MM.1S (cell line): ENCODE data around the gene DIP2C.
A peak's percentile ranks its signal among the peaks of the same experiment; 100 is the strongest.

Source experiments
- DNase-seq: peaks from one replicate; pipeline ENCODE4 v3.0.0-alpha.2; 2015
- H2AFZ ChIP-seq: fragments of 300-600 bp; sonication (generic); 2 replicates; pipeline ENCODE4 v1.6.0; 2016; ENCODE audit warnings: antibody characterized with exemption, low read length
- H3F3A ChIP-seq: fragments of 300-600 bp; sonication (generic); 2 replicates; pipeline ENCODE4 v1.6.1; 2016; ENCODE audit warnings: mild to moderate bottlenecking, antibody characterized with exemption, low read length, moderate library complexity, mixed read lengths; ENCODE audit not compliant: insufficient read depth
- H3K27ac ChIP-seq: fragments of 300-600 bp; sonication (generic); 2 replicates; pipeline ENCODE4 v1.5.1; 2016; ENCODE audit warnings: mild to moderate bottlenecking, low read length
- H3K27me3 ChIP-seq: fragments of 300-600 bp; sonication (generic); replicated peaks from 2 replicates; pipeline ENCODE4 v1.6.0; 2016; ENCODE audit warnings: low read length; ENCODE audit not compliant: insufficient read depth
- H3K36me3 ChIP-seq: fragments of 300-600 bp; sonication (generic); replicated peaks from 2 replicates; pipeline ENCODE4 v1.6.1; 2016; ENCODE audit warnings: mild to moderate bottlenecking, low read length, mixed read lengths; ENCODE audit not compliant: insufficient read depth
- H3K4me1 ChIP-seq: fragments of 300-600 bp; sonication (generic); 2 replicates; pipeline ENCODE4 v1.6.1; 2016; ENCODE audit warnings: low read length, mixed read lengths
- H3K4me2 ChIP-seq: fragments of 300-600 bp; sonication (generic); 2 replicates; pipeline ENCODE4 v1.6.0; 2016; ENCODE audit warnings: low read depth, low read length
- H3K4me3 ChIP-seq: fragments of 300-600 bp; sonication (generic); 2 replicates; pipeline ENCODE4 v1.5.1; 2016; ENCODE audit warnings: low read length, mixed read lengths
- H3K79me2 ChIP-seq: fragments of 300-600 bp; sonication (generic); 2 replicates; pipeline ENCODE4 v1.6.1; 2016; ENCODE audit warnings: mixed run types, low read length, mixed read lengths
- H3K9ac ChIP-seq: fragments of 300-600 bp; sonication (generic); 2 replicates; pipeline ENCODE4 v1.6.1; 2016; ENCODE audit warnings: low read length, mixed read lengths
- H3K9me2 ChIP-seq: fragments of 300-600 bp; sonication (generic); replicated peaks from 2 replicates; pipeline ENCODE4 v1.6.1; 2016; ENCODE audit warnings: mild to moderate bottlenecking, low read length, mixed read lengths; ENCODE audit not compliant: insufficient read depth
- H3K9me3 ChIP-seq: fragments of 300-600 bp; sonication (generic); replicated peaks from 2 replicates; pipeline ENCODE4 v1.6.1; 2016; ENCODE audit warnings: mild to moderate bottlenecking, low read length, mixed read lengths; ENCODE audit not compliant: insufficient read depth
- H4K20me1 ChIP-seq: fragments of 300-600 bp; sonication (generic); 2 replicates; pipeline ENCODE4 v1.6.1; 2016; ENCODE audit warnings: mild to moderate bottlenecking, low read length, moderate library complexity, mixed read lengths; ENCODE audit not compliant: insufficient read depth
- EZH2 ChIP-seq: fragments of 300-600 bp; sonication (generic); optimal IDR thresholded peaks from 2 replicates; pipeline ENCODE3; 2017; ENCODE audit warnings: low read depth, mild to moderate bottlenecking, antibody characterized with exemption, low read length, mixed read lengths
- EZH2phosphoT487 ChIP-seq: fragments of 300-600 bp; sonication (generic); IDR thresholded peaks from 2 replicates; pipeline ENCODE4 v1.6.1; 2018; ENCODE audit warnings: antibody characterized with exemption, low read length
- TF ChIP-seq, protein P1 (sequence below): fragments of 300-600 bp; sonication (generic); IDR thresholded peaks from 2 replicates; pipeline ENCODE4 v1.5.1; 2016; ENCODE audit warnings: antibody characterized with exemption, low read length, mixed read lengths

DIP2C gene

GRCh38 chr10:283916-284356, 405.5 kb downstream of the DIP2C start:
- TF ChIP-seq, protein P1, sequence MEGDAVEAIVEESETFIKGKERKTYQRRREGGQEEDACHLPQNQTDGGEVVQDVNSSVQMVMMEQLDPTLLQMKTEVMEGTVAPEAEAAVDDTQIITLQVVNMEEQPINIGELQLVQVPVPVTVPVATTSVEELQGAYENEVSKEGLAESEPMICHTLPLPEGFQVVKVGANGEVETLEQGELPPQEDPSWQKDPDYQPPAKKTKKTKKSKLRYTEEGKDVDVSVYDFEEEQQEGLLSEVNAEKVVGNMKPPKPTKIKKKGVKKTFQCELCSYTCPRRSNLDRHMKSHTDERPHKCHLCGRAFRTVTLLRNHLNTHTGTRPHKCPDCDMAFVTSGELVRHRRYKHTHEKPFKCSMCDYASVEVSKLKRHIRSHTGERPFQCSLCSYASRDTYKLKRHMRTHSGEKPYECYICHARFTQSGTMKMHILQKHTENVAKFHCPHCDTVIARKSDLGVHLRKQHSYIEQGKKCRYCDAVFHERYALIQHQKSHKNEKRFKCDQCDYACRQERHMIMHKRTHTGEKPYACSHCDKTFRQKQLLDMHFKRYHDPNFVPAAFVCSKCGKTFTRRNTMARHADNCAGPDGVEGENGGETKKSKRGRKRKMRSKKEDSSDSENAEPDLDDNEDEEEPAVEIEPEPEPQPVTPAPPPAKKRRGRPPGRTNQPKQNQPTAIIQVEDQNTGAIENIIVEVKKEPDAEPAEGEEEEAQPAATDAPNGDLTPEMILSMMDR = peak; percentile 9; the same call in 1 of the 2 replicates
- no peak for TF ChIP-seq EZH2
- Histone ChIP-seq H3K9me2 (no peaks in the 10 kb centered on the region), H3K4me3 (peak overlapping the region; percentile 13; the same call in 1 of the 2 replicates), H3K27ac (peak overlapping the region; percentile 44; the same call in 1 of the 2 replicates), H4K20me1 (no peaks in the 10 kb centered on the region), H3K4me2 (peak overlapping the region; percentile 59), H3K9ac (peak overlapping the region; percentile 16; the same call in 1 of the 2 replicates), H3K79me2 (no peaks in the 10 kb centered on the region), H3K36me3 (no peaks in the 10 kb centered on the region), H3K9me3 (no peaks in the 10 kb centered on the region), H2AFZ (peak overlapping the region; percentile 43), H3K27me3 (no peaks in the 10 kb centered on the region), H3F3A (peaks cover 7% of the 10 kb centered on the region; the same call in 1 of the 2 replicates), H3K4me1 (peaks cover 12% of the 10 kb centered on the region)
- DNase-seq = peak; percentile 45

- no peak overlapping the region for H3K4me2 ChIP-seq
- DNase-seq = no peak
- H4K20me1 ChIP-seq = no peaks in the 10 kb centered on the region
- no peak overlapping the region for H2AFZ ChIP-seq
- H3K4me1 ChIP-seq = peaks cover 12% of the 10 kb centered on the region
- H3K9me2 ChIP-seq = no peaks in the 10 kb centered on the region
- H3K27ac ChIP-seq = no peak overlapping the region
- no peaks in the 10 kb centered on the region for H3K36me3 ChIP-seq
- no peak for TF ChIP-seq EZH2
- no peak for TF ChIP-seq EZH2phosphoT487
- TF ChIP-seq, protein P1 = no peak
- peaks cover 7% of the 10 kb centered on the region; the same call in 1 of the 2 replicates for H3F3A ChIP-seq
- H3K79me2 ChIP-seq = no peaks in the 10 kb centered on the region
- H3K9me3 ChIP-seq = no peaks in the 10 kb centered on the region
- H3K9ac ChIP-seq = no peak overlapping the region
- H3K27me3 ChIP-seq = no peaks in the 10 kb centered on the region
- H3K4me3 ChIP-seq = no peak overlapping the region
Measured at GRCh38 chr10:283140-283479, 406.4 kb downstream of the DIP2C start.

- H4K20me1 ChIP-seq = no peaks in the 10 kb centered on the region
- H3K9ac ChIP-seq = no peak overlapping the region
- H3K4me2 ChIP-seq = no peak overlapping the region
- no peaks in the 10 kb centered on the region for H3K9me2 ChIP-seq
- no peaks in the 10 kb centered on the region for H3K27me3 ChIP-seq
- H3K4me1 ChIP-seq = peaks cover 12% of the 10 kb centered on the region
- no peak for DNase-seq
- H3K79me2 ChIP-seq = no peaks in the 10 kb centered on the region
- TF ChIP-seq, protein P1 = no peak
- TF ChIP-seq EZH2phosphoT487 (no peak), EZH2 (no peak)
- H3K27ac ChIP-seq = no peak overlapping the region
- H3K9me3 ChIP-seq = no peaks in the 10 kb centered on the region
- H3K4me3 ChIP-seq = no peak overlapping the region
- H2AFZ ChIP-seq = no peak overlapping the region
- H3F3A ChIP-seq = peaks cover 7% of the 10 kb centered on the region; the same call in 1 of the 2 replicates
- no peaks in the 10 kb centered on the region for H3K36me3 ChIP-seq
Measured at GRCh38 chr10:282294-283139, 407.0 kb downstream of the DIP2C start.
